HL-60 (cell line): ENCODE measurements around the gene RAF1.

Source experiments
- CTCF ChIP-seq: IDR thresholded peaks from one replicate; pipeline ENCODE4 v1.5.1; 2011; ENCODE audit warnings: low read length, control low read depth, inconsistent platforms; ENCODE audit not compliant: insufficient read depth
- REST ChIP-seq: IDR thresholded peaks from 2 replicates; pipeline ENCODE4 v1.6.1; 2012; ENCODE audit warnings: low read depth; ENCODE audit not compliant: insufficient replicate concordance

- TF ChIP-seq CTCF (no peak), REST (no peak)
Observed at GRCh38 chr3:12536423-12536822, 127.5 kb downstream of the RAF1 start.
